ENCODE measurements around the gene HIPK1.
"Not testable (repeated sequence)": the region's sequence is repeated elsewhere in the genome, so short reads cannot be mapped to it uniquely, and the experiment has no call there.

The HIPK1 gene

DNA sequence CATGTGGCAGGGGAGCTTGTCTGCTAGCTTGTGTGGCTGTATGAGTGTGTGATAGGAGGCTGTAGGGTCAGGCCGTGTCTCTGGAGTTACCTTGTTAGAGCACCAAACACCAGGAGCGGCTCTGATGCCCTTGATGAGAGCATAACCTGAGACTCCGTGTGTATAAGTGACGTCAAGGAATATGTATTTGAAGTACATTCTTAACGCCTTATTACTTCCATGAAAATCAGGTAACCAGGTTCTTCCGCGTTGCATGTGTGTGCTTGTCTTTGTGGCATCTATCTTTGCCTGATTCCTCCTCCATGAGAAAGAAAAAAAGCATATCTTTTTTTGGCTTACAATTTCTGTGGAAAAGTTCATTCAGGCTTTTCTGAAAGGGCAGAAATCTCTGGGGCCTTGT, 54.7 kb downstream of the HIPK1 start:
- no peak for DNase-seq

DNA sequence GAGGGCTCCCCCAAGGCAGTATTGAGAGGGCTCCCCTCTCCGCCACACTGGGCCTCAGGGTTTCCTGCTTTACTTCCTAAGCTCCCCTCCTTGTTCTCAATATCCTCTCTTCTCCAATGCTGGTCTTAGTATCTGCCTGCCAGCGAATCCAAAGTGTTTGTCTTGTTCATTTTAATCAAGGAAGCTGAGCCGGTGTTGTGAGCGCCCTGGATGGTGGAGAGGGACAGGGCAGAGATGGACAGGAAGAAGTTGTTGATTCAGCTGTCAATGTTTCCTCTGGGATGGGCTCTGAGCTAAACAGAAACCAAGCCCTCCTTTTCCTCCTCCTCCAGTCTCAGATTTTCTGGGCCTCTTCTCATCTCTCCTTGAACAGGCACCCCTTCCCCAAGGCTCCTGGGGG, 55.6 kb downstream of the HIPK1 start:
- no peak for DNase-seq

DNA sequence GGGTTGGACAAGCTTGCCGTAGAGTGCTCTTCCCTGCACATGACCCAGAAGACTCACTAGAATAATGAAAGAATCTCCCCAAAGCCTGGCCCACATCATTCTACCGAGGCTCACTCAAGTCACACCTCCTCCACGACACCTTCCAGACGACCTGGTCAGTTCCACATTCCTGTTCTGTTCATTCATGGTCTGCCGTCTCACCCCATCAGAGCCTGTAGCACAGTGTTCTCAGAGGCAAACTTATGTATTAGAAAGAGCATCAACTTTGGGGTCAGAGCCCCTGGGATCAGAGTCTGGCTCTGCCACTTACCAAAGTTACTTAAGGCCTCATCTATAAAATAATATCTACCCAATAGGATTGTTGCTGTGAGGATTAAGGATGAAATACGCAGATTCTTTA, 57.7 kb downstream of the HIPK1 start:
- no peak for DNase-seq

DNA sequence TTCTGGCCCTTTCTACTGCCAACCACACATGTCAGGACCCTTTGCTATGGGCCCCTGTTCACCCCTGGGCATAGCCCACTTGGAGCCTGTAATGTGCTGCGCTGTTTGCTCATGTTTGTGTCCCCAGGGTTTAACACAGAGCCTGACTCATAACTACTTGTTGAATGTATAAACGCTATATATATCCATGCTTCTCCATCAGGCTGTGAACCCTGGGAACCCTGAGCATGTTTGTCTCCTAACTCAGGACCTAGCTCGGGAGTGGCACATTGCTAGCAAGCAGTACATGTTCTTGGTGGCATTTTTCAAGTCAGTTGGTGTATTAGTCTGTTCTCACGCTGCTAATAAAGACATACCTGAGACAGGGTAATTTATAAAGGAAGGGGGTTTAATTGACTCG, 58.1 kb downstream of the HIPK1 start:
- DNase-seq = no peak

DNA sequence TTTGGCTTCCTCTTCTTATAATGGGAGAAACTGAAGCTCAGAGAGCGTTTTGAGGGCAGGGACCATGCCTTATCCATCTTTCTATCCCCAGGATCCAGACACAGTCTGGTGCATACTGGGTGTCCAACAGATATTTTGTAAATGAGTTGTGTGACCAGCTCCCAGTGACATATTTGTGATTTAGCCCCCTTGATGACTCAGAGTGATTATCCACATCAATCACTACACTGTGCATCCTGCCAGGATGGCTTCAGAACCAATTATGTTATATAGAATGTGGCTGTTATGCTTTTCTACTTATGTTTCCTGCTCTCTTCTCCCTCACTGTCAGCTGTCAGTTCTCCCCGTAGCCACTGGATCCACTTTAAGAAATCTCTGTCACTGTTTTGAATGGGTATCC, 61.4 kb downstream of the HIPK1 start:
- no peak for DNase-seq

DNA sequence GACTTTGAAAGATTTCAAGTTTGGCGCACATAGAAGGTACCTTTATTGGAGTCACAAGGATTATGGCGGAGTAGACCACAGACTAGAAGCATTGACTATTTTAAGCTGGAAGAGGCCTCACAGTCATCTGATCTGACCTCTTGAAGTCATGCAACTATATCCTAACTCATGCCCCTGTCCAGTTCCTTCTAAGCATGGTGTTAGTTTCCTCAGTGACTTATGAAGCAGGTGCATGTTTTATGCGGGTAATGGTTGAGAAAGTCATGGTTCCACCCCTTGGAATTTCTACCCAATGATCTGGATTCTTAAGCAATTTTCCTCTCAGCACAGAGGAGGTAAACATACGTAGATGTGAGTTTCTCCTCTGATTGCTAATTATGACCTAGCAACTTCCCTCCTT, 61.8 kb downstream of the HIPK1 start:
- no peak for DNase-seq

DNA sequence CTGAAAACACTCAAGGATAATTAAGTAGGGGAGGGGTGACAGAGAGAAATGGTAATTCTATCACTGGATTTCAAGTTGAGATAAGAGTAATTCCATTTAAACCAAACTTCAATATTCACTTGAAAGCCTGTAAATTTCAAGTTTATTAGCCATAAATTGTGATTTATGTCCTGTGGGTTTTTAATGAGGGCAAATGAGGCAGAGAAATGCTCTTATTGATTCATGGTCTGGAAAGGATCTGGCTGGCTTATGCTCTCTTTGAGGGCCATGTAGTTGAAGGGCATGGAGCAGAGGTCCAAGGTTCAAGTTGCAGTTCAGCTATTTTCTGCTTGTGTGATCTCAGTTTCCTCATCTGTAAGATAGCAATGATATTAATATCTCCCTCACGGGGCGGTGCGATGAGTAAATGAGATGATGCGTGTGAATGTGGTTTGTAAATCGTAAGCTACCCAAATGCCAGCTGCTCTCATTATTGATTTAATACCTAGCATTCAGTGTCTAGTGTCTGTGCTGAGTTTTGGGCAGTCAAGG, 62.4 kb downstream of the HIPK1 start:
- no peak for DNase-seq

DNA sequence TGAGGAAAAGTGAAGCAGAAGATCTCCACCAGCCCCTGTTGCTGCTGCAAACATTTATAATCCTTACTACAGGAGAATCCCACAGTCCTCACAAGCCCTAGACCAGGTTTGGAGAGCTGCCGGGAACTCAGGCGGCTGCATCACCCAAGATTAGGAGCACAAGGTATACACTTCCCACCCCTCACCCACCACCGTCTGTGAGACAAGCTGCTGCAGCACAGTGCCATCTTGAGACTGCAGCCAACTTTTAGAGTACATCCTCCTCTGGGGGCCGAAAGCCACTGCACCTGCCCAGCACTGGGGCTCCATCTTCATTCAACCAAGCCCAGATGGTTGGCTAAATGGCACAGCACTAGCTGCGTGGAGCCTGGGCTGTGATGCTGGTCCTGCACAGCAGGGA, 63.9 kb downstream of the HIPK1 start:
- DNase-seq = no peak

DNA sequence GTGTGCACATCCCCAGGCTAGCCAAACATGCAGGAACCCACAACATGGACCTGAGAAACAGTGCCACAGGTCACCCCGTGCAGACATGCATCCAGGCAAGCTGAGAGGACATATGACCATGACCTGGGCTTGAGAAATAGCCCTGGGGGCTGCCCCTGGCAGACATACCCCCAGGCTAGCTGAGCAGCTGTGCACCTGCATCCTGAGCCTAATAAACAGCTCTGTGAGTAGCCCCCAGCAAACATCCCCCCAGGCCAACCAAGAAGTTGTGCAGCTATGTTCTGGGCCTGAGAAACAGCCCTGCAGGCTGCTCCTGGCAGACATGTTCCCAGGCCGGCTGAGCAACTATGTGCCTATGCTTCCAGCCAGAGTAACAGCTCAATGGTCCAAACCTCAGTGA, 64.6 kb downstream of the HIPK1 start:
- no peak for DNase-seq

DNA sequence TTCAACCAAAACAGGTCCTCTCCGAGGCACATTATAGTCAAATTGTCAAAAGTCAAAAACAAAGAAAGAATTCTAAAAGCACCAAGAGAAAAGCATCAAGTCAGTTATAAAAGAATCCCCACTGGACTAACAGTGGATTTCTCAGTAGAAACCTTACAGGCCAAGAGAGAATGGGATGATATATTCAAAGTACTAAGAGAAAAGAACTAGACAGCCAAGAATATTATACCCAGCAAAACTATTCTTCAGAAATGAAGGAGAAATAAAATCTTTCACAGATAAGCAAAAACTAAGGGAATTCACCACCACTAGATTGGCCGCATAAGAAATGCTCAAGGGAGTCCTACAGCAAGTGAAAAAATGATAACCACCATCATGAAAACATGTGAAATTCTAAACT, 66.3 kb downstream of the HIPK1 start:
- no peak for DNase-seq

DNA sequence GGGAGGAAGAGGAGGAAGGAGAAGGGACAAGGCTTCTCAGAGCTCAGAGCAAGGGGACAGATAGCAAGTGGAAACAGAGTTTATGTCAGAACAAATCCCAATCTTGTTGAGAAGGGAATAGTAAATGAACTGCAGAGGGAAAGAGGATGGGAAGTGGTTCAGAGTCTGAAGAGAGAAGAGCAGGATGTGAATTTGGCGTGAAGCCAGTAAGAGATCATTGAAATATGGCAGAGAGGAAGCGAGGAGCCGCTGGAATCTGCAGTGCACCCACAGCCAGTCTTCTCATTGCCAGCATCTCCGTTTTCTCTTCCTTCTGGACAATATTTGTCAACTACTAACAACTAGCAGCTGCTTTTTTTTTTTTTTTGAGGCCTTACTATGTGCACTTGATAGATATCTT, 69.2 kb downstream of the HIPK1 start:
- peak; percentile 46 for DNase-seq

DNA sequence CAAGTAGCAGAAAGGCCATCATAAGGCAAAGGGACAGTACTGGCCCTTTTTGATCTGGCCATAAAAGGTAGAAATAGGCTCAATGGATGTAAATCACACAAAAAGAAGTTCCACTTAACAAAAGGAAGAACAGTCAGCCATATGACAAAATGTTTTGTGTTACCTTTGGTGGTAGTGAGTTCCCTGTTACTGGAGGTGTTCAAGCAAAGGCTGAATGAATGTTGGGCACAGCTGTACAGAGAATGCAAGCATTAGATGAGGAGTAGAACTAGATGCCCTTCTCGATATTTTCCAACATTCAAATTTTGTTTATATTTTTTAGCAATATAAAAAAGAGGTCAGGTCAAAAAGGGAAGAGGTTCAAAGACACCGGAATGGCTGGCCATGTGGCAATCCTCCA, 70.1 kb downstream of the HIPK1 start:
- no peak for DNase-seq

DNA sequence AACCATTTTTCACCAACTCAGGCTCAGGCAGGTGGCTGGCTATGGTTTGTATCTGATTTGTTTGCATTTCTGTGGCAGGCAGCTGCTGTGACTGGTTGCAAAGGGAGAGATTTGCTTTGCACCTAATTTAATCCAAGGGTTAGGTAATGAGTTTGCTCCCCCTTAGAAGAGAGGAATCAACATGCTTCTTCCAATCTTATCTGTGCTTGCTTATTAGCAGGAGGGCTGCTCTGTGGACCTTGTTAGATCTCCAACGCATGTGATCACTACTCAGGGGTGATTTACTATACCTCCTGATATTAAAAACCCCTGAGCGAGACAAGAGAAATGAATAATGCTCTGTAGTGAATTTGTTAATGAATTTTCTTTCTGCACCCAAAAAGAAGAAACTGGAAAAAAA, 70.7 kb downstream of the HIPK1 start:
- DNase-seq = no peak

DNA sequence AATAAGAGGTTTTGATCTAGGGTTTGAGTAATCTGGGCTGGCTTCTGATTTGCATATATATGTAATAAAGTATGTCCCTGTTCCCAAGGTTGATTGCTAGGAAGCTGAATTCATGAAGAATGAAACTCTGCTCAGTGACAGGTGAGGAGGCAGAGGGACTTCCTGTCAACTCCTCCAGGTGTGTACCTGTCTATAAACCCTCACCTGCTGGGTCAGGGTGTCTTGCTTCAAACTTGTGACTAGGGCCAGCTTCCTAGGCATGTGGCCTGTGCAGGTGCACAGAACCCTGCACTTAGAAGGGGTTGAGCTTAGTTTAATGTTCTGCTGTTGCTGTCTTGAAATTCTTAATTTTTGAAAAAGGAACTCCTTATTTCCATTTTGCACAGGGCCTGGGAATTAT, 71.3 kb downstream of the HIPK1 start:
- DNase-seq = no peak

DNA sequence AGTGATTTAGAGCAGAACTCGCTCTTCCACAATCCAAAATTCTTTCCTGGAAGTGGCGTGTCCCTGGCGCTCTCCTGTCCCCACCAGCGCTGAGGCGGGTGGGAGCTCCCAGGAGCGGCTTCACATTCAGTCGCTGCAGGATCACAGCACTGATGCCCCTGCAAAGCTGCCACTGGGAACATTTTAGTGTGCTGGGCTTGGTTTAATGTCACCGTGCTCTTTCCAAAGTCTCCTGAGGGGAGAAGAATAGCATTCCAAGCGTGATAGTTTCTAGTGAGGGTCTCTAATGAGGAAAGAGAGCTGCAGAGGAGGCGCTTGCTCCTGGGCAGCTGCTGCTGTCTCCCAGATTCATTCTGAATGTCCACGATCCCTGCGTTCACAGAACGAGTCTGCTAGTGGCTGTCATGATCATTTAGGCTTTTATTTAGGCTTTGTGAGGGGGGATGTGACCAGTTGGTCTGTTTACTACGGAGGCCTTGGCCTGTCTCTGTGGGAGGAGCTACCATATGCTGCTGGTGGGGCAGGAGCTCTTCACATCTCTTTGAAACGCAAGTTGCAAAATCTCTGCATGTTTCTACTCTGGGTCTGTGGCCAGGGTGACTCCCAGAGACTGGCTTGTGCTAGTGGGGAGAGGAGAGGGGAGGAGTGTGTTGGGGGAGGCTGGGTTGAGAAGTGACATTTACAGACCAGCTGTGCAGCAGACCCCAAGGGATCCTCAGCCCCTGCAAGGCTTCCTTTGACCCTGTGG, 73.5 kb downstream of the HIPK1 start:
- no peak for DNase-seq

DNA sequence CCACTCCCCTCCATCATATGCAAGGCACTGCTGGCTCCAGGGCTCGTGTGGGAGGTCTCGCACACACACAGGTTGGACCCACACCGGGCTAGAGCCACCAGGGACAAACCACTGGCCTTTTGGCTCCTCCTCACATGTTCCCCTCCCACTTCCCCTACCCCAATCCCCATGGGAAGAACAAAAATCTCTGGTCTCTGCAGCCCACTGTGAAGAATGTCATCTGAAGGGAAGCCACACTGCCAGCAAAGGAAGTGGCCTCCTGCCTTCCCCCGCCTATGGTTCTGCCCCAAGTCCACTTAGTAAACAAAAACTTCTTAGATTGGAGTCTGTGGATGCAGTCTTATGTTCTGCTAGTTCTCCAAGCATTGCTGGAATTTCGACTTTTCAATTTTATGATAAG, 74.3 kb downstream of the HIPK1 start:
- DNase-seq = no peak

DNA sequence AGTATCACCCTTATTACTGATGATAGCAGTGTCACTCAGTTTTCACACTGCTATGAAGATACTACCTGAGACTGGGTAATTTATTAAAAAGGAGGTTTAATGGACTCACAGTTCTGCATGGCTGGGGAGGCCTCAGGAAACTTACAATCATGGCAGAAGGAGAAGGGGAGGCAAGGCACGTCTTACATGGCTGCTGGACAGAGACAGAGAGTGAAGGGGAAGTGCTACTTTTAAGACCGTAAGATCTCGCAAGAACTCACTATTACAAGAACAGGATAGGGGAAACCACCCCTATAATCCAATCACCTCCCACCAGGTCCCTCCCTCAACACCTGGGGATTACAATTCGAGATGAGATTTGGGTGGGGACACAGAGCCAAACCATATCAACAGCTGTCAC, 77.7 kb downstream of the HIPK1 start:
- not testable (repeated sequence) for DNase-seq

DNA sequence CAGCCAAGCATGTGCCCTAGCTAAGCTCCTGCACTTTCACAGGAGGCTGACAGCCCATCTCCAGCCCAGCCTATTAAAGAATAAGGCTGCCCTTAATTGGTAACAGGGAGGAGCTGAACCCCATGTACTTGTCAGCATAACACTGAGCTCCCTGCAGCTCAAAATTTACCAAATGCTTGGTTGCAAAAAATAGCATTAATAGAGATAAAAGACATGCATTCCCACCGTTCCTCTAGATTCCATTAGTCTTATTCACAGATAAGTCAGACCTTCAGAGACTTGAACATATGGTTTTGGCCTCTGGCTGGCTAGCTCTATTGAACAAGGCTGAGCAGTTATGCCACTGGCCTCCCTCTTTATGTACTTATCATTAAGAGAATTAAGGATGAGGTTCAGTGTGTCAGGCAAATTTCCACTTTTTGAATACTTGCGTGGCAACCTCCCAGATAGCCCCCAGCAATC, 79.4 kb downstream of the HIPK1 start:
- no peak for DNase-seq

DNA sequence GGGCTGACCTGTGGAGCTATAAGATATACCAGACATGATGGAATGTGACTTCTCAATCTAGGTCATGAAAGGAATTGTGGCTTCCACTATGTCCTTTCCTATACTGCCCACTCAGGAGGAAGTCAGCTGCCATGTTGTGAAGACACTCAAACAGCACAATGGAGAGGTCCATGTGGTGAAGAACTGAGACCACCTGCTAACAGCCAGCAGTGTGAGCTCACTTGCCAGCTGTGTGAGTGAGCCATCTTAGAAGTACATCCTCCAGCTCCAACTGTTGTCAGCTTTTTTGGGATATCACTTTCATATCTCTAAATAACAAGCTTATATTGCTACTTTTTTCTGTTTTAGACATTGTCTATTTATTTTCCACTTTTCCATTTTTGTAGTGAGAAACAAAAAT, 79.9 kb downstream of the HIPK1 start:
- DNase-seq = no peak

DNA sequence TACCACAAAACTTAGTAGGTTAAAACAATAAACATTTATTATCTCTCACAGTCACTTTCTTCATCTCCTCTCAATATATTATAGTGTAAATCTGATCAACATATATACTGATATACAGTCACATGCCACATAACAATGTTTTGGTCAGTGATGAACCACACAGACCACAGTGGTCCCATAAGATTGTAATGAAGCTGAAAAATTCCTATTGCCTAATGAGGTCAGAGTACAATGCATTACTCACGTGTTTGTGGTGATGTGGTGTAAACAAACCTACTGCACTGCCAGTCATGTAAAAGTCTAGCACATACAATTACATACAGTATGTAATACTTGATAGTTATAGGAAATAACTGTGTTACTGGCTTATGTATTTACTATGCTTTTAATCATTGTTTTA, 80.3 kb downstream of the HIPK1 start:
- DNase-seq = no peak

DNA sequence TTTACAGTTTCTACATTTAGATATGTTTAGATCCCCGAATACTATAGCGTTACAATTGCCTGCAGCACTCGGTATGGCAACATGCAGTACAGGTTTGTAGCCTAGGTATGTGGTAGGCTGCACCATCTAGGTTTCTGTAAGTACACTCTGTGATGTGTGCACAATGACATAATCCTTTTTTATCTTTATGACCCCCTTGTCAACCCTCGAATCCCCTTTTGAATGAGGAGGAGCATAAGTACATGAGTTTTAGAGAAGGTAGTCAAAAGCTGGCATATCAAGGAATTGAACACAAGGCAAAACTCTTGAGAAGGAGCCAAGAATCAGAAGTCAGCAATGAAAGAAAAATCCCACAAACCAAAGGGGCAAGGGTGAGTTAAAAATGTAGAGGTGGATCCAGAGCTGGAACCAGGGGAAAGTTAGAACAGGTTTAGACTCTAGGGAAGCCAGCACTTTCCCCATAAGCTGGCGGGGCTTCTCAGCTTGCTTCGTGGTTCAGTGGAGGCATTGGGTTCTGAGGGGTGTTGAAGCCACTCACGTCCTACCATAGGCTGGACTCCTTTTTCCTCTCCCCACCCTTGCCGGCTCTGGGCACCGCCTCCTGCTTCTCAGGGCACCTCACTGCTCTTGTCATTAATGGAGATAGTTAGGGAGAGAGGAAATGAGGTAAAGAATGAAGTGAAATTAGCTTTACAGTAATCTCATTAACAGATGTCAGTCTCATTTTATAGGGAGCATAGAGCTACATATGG, 81.5 kb downstream of the HIPK1 start:
- DNase-seq = no peak

DNA sequence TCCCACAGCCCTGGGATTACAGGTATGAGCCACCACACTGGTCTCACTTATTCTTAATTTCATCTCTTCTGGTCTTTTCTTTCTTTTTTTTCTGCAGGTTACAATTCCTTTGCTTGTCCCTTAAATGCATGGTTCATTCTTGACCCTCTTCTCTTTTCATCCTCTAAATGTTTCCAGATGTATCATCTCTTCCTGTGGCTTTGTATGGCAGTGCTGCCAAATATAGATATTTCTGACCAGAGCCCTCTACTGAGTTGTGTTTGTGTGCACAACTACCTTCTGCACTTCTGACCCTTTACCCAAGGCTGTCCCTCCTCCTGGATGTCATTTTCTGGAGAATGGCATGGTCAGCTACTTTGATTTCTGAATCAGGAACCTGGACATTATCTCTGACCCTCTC, 82.7 kb downstream of the HIPK1 start:
- no peak for DNase-seq

DNA sequence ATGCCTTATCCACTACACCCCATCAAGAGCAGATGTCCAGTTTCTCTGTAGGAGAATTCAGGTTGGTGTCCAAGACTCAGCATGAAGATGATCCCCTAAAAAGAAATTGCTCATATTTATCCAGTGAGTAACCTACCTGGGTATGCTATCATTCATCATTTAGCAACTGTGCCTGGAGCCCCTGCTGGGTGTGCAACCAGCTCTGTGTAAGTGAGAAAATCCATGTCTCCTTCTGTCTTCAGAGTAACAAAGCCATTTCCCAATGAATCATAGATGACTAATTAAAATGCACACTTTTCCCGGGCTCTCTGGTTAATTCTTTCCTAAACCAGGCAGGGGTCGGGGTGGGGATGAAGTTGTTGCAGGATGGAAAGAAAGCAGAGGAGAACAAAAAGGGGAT, 86.0 kb downstream of the HIPK1 start:
- no peak for DNase-seq

DNA sequence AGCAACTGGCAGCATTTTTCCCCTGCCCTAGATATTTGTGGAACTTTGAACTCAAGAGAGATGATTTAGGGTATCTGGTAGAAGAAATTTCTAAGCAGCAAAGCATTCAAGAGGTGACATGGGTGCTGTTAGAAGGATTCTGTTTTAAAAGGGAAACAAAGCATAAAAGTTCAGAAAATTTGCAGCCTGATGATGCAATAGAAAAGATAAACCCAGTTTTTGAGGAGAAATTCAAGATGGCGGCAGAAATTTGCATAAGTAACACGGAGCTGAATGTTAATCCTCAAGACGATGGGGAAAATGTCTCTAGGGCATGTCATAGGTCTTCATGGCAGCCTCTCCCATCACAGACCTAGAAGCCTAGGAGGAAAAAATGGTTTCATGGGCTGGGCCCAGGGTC, 90.6 kb downstream of the HIPK1 start:
- DNase-seq = not testable (repeated sequence)
